Liver (tissue), 2 donors: ENCODE results near the gene SASH1.

Experiments used
- TF ChIP-seq, protein P1 (sequence below): fragments of 150-350 bp; IDR thresholded peaks from 2 replicates; pipeline ENCODE4 v1.5.1; 2017; ENCODE audit warnings: improper control_type of control experiment, low read depth, low read length; ENCODE audit not compliant: missing input control
- TF ChIP-seq, protein P2 (sequence below): IDR thresholded peaks from 2 replicates; pipeline ENCODE4 v1.6.1; 2016; ENCODE audit warnings: antibody characterized with exemption
- donor health status: healthy.

DNA sequence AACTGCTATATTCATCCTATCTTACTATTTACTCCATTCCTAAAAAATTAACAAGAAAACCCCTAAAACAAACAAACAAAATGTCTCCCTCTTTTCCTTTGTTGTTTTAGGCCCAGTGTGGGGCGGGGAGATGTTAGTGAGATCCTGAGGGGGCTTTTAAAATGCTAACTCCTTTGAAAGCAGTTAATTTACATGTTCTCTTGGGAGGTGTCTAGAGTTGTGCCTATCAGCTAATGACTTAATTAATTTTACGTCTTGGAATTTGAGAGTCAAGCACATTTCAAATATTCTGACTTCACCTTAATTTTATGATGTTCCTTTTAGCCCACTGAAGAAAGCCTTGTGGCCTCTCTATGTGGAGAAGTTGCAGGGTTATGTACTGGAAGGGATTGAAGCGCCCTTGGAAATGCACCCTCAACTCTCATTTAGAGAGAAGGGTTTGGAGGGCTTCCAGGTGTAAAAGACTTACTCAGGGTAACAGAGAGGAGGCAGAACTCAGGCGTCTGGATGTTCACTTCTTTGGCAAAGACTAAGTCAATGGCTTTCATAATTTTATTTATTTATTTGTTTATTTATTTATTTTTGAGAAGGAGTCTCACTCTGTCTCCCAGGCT lies 4.9 kb downstream of the SASH1 start:
- TF ChIP-seq, protein P1, sequence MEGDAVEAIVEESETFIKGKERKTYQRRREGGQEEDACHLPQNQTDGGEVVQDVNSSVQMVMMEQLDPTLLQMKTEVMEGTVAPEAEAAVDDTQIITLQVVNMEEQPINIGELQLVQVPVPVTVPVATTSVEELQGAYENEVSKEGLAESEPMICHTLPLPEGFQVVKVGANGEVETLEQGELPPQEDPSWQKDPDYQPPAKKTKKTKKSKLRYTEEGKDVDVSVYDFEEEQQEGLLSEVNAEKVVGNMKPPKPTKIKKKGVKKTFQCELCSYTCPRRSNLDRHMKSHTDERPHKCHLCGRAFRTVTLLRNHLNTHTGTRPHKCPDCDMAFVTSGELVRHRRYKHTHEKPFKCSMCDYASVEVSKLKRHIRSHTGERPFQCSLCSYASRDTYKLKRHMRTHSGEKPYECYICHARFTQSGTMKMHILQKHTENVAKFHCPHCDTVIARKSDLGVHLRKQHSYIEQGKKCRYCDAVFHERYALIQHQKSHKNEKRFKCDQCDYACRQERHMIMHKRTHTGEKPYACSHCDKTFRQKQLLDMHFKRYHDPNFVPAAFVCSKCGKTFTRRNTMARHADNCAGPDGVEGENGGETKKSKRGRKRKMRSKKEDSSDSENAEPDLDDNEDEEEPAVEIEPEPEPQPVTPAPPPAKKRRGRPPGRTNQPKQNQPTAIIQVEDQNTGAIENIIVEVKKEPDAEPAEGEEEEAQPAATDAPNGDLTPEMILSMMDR: no peak
- TF ChIP-seq, protein P2, sequence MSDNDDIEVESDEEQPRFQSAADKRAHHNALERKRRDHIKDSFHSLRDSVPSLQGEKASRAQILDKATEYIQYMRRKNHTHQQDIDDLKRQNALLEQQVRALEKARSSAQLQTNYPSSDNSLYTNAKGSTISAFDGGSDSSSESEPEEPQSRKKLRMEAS: no peak
